A673 (cell line): ENCODE data around the gene MSRB3. TPM values are rescaled to one million over a fixed set of nuclear protein-coding genes. Genes with fewer than 3 reads are reported as not detected.

Experiments used
- BruUV-seq: library from RNA; stranded (reverse); fragments of 400-500 nt; replicated peaks from 2 replicates; lab custom pipeline; 2021; lab: Mats Ljungman, UMichigan
- CTCF ChIA-PET: fragments of 300-600 bp; sonication (Branson Sonifier 250); formaldehyde crosslinking; loops from one replicate; lab custom pipeline; 2022; ENCODE audit warnings: antibody characterized with exemption; lab: Charles Lee
- POLR2A ChIA-PET: fragments of 300-600 bp; sonication (Branson Sonifier 250); formaldehyde crosslinking; loops from one replicate; lab custom pipeline; 2022; ENCODE audit warnings: antibody characterized with exemption; ENCODE audit not compliant: low non-redundant PET; lab: Charles Lee
- DNase-seq: peaks from one replicate; pipeline ENCODE4 v3.0.0-alpha.2; 2015; ENCODE audit warnings: low spot score
- H3K27ac ChIP-seq: fragments of 200-600 bp; sonication (generic); 2 replicates; pipeline ENCODE4 v1.5.1; 2016; ENCODE audit warnings: mixed run types, low read depth, mild to moderate bottlenecking, mixed read lengths, antibody characterized with exemption, low read length; ENCODE audit not compliant: poor library complexity, severe bottlenecking
- H3K27me3 ChIP-seq: fragments of 200-600 bp; sonication (generic); replicated peaks from 2 replicates; pipeline ENCODE4 v1.6.1; 2017; ENCODE audit warnings: mixed run types, low read depth, mild to moderate bottlenecking, mixed read lengths, antibody characterized with exemption, low read length; ENCODE audit not compliant: insufficient read depth, poor library complexity
- H3K36me3 ChIP-seq: fragments of 200-600 bp; sonication (generic); 2 replicates; pipeline ENCODE4 v1.6.1; 2016; ENCODE audit warnings: mixed run types, mild to moderate bottlenecking, mixed read lengths, antibody characterized with exemption, low read length; ENCODE audit not compliant: insufficient read depth, poor library complexity, severe bottlenecking
- H3K4me1 ChIP-seq: fragments of 200-600 bp; sonication (generic); 2 replicates; pipeline ENCODE4 v1.6.1; 2017; ENCODE audit warnings: mixed run types, mild to moderate bottlenecking, mixed read lengths, antibody characterized with exemption, low read length; ENCODE audit not compliant: insufficient read depth, poor library complexity, severe bottlenecking
- H3K4me3 ChIP-seq: fragments of 200-600 bp; sonication (generic); 2 replicates; pipeline ENCODE4 v1.5.1; 2016; ENCODE audit warnings: low read depth, mixed run types, mild to moderate bottlenecking, mixed read lengths, low read length; ENCODE audit not compliant: poor library complexity, severe bottlenecking
- H3K9me3 ChIP-seq: fragments of 200-600 bp; sonication (generic); 2 replicates; pipeline ENCODE4 v1.6.1; 2016; ENCODE audit warnings: mixed run types, low read depth, mild to moderate bottlenecking, mixed read lengths, antibody characterized with exemption, low read length; ENCODE audit not compliant: poor library complexity, severe bottlenecking
- EZH2 ChIP-seq: fragments of 200-600 bp; sonication (generic); IDR thresholded peaks from 2 replicates; pipeline ENCODE4 v1.6.1; 2017; ENCODE audit warnings: borderline replicate concordance, low read depth, mild to moderate bottlenecking, mixed read lengths, antibody characterized with exemption, low read length; ENCODE audit not compliant: poor library complexity, severe bottlenecking
- intact Hi-C: fragments of 100-400 bp; cut with micrococcal nuclease; formaldehyde crosslinking; loops from one replicate; pipeline ENCODE4 v1.10.0; 2022; ENCODE audit not compliant: unreplicated experiment
- total RNA-seq: library from RNA; stranded (reverse); gene quantifications from 2 replicates; pipeline ENCODE4 v1.2.3, GENCODE V29; 2021

MSRB3 gene
- total RNA-seq, 1 experiment from 2014 or later, result 2.1 TPM

GRCh38 chr12:65511912-65512311, 233.4 kb downstream of the MSRB3 start:
- no peak for TF ChIP-seq EZH2
- Histone ChIP-seq H3K4me3 (no peak overlapping the region), H3K36me3 (no peaks in the 10 kb centered on the region), H3K27ac (no peak overlapping the region), H3K4me1 (peaks cover 23% of the 10 kb centered on the region), H3K9me3 (no peaks in the 10 kb centered on the region), H3K27me3 (no peaks in the 10 kb centered on the region)
- ChIA-PET POLR2A (interaction anchor here (0.6 kb wide), 1 partner anchor 883 kb away, joined by 4 read pairs; no protein-coding TSS in a partner anchor), CTCF (interaction anchor here (1.2 kb wide), 1 partner anchor 91 kb away, joined by 3 read pairs; no protein-coding TSS in a partner anchor)
- intact Hi-C loops, result loop anchor here (2.0 to 5.0 kb wide), 2 partner anchors 203 to 310 kb away; partner anchors contain the start of gene HMGA2
- DNase-seq, result no peak
- BruUV-seq, result no TSS peak

Other genes starting within 250 kb of the MSRB3 start
- not detected in 2 replicates for gene WIF1, start 157.4 kb upstream of the MSRB3 start, total RNA-seq
- 27.5 and 28.4 TPM in 2 replicates for gene LEMD3, start 109.1 kb upstream of the MSRB3 start, total RNA-seq